Measurements from ENCODE around the gene CEBPE.

The CEBPE gene

DNA sequence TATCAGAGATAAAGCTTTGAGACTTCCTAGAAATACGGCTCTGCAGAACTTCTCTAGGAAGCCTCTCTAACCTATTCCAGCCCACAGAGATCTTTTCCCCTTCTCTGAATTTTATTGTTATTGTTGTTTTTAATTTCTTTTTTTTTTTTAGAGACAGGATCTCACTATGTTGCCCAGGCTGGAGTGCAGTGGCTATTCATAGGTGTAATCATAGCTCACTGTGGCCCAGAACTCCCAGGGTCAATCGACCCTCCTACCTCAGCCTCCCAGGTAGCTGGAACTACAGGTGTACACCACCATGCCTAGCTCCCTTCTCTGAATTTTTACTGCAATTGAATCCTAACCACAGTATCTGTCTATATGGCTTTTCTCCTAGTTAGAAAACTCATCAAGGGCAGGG, 44.8 kb upstream of the CEBPE start:
- Mint-ChIP-seq H3K36me3 (ENCODE audit: low read depth) (peaks cover 46% of the 10 kb centered on the region), H3K9me3 (no peaks in the 10 kb centered on the region), H3K27ac (no peak overlapping the region), H3K4me3 (no peak overlapping the region), H3K4me1 (peaks cover 79% of the 10 kb centered on the region), H3K27me3 (ENCODE audit: low read depth, poor library complexity) (peaks cover 3% of the 10 kb centered on the region)
- TF ChIP-seq, protein P1, sequence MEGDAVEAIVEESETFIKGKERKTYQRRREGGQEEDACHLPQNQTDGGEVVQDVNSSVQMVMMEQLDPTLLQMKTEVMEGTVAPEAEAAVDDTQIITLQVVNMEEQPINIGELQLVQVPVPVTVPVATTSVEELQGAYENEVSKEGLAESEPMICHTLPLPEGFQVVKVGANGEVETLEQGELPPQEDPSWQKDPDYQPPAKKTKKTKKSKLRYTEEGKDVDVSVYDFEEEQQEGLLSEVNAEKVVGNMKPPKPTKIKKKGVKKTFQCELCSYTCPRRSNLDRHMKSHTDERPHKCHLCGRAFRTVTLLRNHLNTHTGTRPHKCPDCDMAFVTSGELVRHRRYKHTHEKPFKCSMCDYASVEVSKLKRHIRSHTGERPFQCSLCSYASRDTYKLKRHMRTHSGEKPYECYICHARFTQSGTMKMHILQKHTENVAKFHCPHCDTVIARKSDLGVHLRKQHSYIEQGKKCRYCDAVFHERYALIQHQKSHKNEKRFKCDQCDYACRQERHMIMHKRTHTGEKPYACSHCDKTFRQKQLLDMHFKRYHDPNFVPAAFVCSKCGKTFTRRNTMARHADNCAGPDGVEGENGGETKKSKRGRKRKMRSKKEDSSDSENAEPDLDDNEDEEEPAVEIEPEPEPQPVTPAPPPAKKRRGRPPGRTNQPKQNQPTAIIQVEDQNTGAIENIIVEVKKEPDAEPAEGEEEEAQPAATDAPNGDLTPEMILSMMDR (IDR thresholded peaks at IDR 0.05): no peak
- no peak for DNase-seq

- TF ChIP-seq, protein P1 (IDR thresholded peaks at IDR 0.05): no peak
- peak overlapping the region; percentile 51 for H3K27ac Mint-ChIP-seq
- peaks cover 3% of the 10 kb centered on the region for H3K27me3 Mint-ChIP-seq (ENCODE audit: low read depth, poor library complexity)
- peaks cover 54% of the 10 kb centered on the region for H3K36me3 Mint-ChIP-seq (ENCODE audit: low read depth)
- no peak overlapping the region for H3K4me3 Mint-ChIP-seq
- DNase-seq: no peak
- peaks cover 72% of the 10 kb centered on the region for H3K4me1 Mint-ChIP-seq
- H3K9me3 Mint-ChIP-seq: no peaks in the 10 kb centered on the region
Observed at GRCh38 chr14:23162800-23163199, 43.7 kb upstream of the CEBPE start.

GRCh38 chr14:23162005-23162404, 43.0 kb upstream of the CEBPE start:
- Mint-ChIP-seq H3K4me1 (peaks cover 68% of the 10 kb centered on the region), H3K27me3 (ENCODE audit: low read depth, poor library complexity) (peaks cover 3% of the 10 kb centered on the region), H3K27ac (no peak overlapping the region), H3K9me3 (no peaks in the 10 kb centered on the region), H3K36me3 (ENCODE audit: low read depth) (peaks cover 61% of the 10 kb centered on the region), H3K4me3 (no peak overlapping the region)
- no peak for DNase-seq
- TF ChIP-seq, protein P1 (IDR thresholded peaks at IDR 0.05): no peak

GRCh38 chr14:23160924-23161522, 42.0 kb upstream of the CEBPE start:
- H3K4me1 Mint-ChIP-seq: peaks cover 67% of the 10 kb centered on the region
- TF ChIP-seq, protein P1 (IDR thresholded peaks at IDR 0.05): no peak
- no peak for DNase-seq
- peaks cover under 1% of the 10 kb centered on the region for H3K27me3 Mint-ChIP-seq (ENCODE audit: low read depth, poor library complexity)
- peaks cover 61% of the 10 kb centered on the region for H3K36me3 Mint-ChIP-seq (ENCODE audit: low read depth)
- no peaks in the 10 kb centered on the region for H3K9me3 Mint-ChIP-seq
- peak overlapping the region; percentile 33 for H3K27ac Mint-ChIP-seq
- H3K4me3 Mint-ChIP-seq: peak overlapping the region; percentile 44

- peak overlapping the region; percentile 30 for H3K27ac Mint-ChIP-seq
- no peaks in the 10 kb centered on the region for H3K27me3 Mint-ChIP-seq (ENCODE audit: low read depth, poor library complexity)
- no peak overlapping the region for H3K4me3 Mint-ChIP-seq
- peaks cover 46% of the 10 kb centered on the region for H3K36me3 Mint-ChIP-seq (ENCODE audit: low read depth)
- TF ChIP-seq, protein P1 (IDR thresholded peaks at IDR 0.05): no peak
- no peak for DNase-seq
- H3K9me3 Mint-ChIP-seq: no peaks in the 10 kb centered on the region
- peaks cover 72% of the 10 kb centered on the region for H3K4me1 Mint-ChIP-seq
Observed at GRCh38 chr14:23159532-23159931, 40.5 kb upstream of the CEBPE start.

- H3K36me3 Mint-ChIP-seq (ENCODE audit: low read depth): peaks cover 38% of the 10 kb centered on the region
- no peak overlapping the region for H3K4me3 Mint-ChIP-seq
- TF ChIP-seq, protein P1 (IDR thresholded peaks at IDR 0.05): no peak
- H3K4me1 Mint-ChIP-seq: peaks cover 80% of the 10 kb centered on the region
- DNase-seq: no peak
- H3K27me3 Mint-ChIP-seq (ENCODE audit: low read depth, poor library complexity): no peaks in the 10 kb centered on the region
- H3K27ac Mint-ChIP-seq: no peak overlapping the region
- H3K9me3 Mint-ChIP-seq: no peaks in the 10 kb centered on the region
Observed at GRCh38 chr14:23158779-23159178, 39.7 kb upstream of the CEBPE start.

Measured in nephron progenitor cell (in vitro differentiated cells).